Epithelial cell of esophagus (primary cell): Measurements from ENCODE around the gene HDLBP.

Experiments
- DNase-seq: peaks from one replicate; pipeline ENCODE4 v3.0.0; 2010; ENCODE audit warnings: low read depth
- H3K4me3 ChIP-seq: 2 replicates; pipeline ENCODE4 v1.5.1; 2011; ENCODE audit warnings: mild to moderate bottlenecking, low read length, control low read depth
- CTCF ChIP-seq: IDR thresholded peaks from 2 replicates; pipeline ENCODE4 v1.5.1; 2011; ENCODE audit warnings: low read depth, mild to moderate bottlenecking, low read length, control low read depth, inconsistent platforms; ENCODE audit not compliant: insufficient read depth; ENCODE audit errors: missing control alignments

HDLBP gene

GRCh38 chr2:241191081-241191480 is 124.4 kb downstream of the HDLBP start:
- no peak overlapping the region for H3K4me3 ChIP-seq
- no peak for TF ChIP-seq CTCF
- DNase-seq, result no peak

- no peak for DNase-seq
- no peak overlapping the region for H3K4me3 ChIP-seq
- no peak for TF ChIP-seq CTCF
These were observed 125.0 kb downstream of the HDLBP start for GRCh38 chr2:241190291-241190981.

- H3K4me3 ChIP-seq, result no peak overlapping the region
- TF ChIP-seq CTCF, result no peak
These were observed 125.6 kb downstream of the HDLBP start for GRCh38 chr2:241189856-241190201.

GRCh38 chr2:241189093-241189855 is 126.2 kb downstream of the HDLBP start:
- no peak overlapping the region for H3K4me3 ChIP-seq
- TF ChIP-seq CTCF, result no peak
- no peak for DNase-seq

More at GRCh38 chr2:241189856-241190201, 125.6 kb downstream of the HDLBP start:
- no peak for DNase-seq

- DNase-seq, result no peak
- no peak for TF ChIP-seq CTCF
- H3K4me3 ChIP-seq, result no peak within 1 kb of the TSS
These were observed 126.9 kb downstream of the HDLBP start, which contains the start of gene ANO7 for GRCh38 chr2:241188361-241189092. Gene ANO7, plus strand, starts transcription at chr2:241188677. Its CDS starts 1,387 bp downstream, at chr2:241190064.

- no peak for TF ChIP-seq CTCF
- no peak overlapping the region for H3K4me3 ChIP-seq
- DNase-seq, result no peak
These were observed 127.6 kb downstream of the HDLBP start for GRCh38 chr2:241187918-241188234.
